ENCODE measurements around the gene TULP3. TPM values are rescaled to one million over a fixed set of nuclear protein-coding genes. Genes with fewer than 3 reads are reported as not detected.
A peak's percentile ranks its signal among the peaks of the same experiment; 100 is the strongest.
"Not testable (repeated sequence)": the region's sequence is repeated elsewhere in the genome, so short reads cannot be mapped to it uniquely, and the experiment has no call there.

The TULP3 gene
- total RNA-seq, 1 donor from 2014 or later = 30.4 TPM

- DNase-seq (ENCODE audit: extremely low spot score in 2 of 2) = no peak
- Histone ChIP-seq H3K36me3 (no peaks in the 10 kb centered on the region), H3K4me3 (no peak within 1 kb of the TSS), H3K27ac (no peak within 1 kb of the TSS), H3K9me3 (no peaks in the 10 kb centered on the region), H3K27me3 (no peaks in the 10 kb centered on the region), H3K4me1 (no peaks in the 10 kb centered on the region)
- no peak for TF ChIP-seq CTCF (IDR thresholded peaks at IDR 0.05)
- intact Hi-C loops (cut with DNase I) = no loop called here
Measured at GRCh38 chr12:2857021-2857431, 33.7 kb upstream of the TULP3 start, which contains the start of gene TEX52. Gene TEX52 (minus strand): TSS chr12:2857039. CDS start chr12:2857026, 13 bp downstream.

- Histone ChIP-seq H3K27me3 (no peaks in the 10 kb centered on the region), H3K9me3 (no peaks in the 10 kb centered on the region), H3K27ac (no peak overlapping the region), H3K36me3 (no peaks in the 10 kb centered on the region), H3K4me3 (no peak overlapping the region), H3K4me1 (no peaks in the 10 kb centered on the region)
- DNase-seq (ENCODE audit: extremely low spot score in 2 of 2) = no peak
- intact Hi-C loops (cut with DNase I) = no loop called here
- TF ChIP-seq POLR2AphosphoS5 (IDR thresholded peaks at IDR 0.05; ENCODE audit: insufficient read depth in 1 of 2, low read depth in 1 of 2) (no peak), CTCF (IDR thresholded peaks at IDR 0.05) (no peak), POLR2A (IDR thresholded peaks at IDR 0.05) (no peak)
Measured at GRCh38 chr12:2857576-2857975, 33.1 kb upstream of the TULP3 start.

- Histone ChIP-seq H3K36me3 (no peaks in the 10 kb centered on the region), H3K27ac (no peak overlapping the region), H3K27me3 (no peaks in the 10 kb centered on the region), H3K4me3 (no peak overlapping the region), H3K4me1 (no peaks in the 10 kb centered on the region), H3K9me3 (no peaks in the 10 kb centered on the region)
- intact Hi-C loops (cut with DNase I) = no loop called here
- TF ChIP-seq POLR2A (IDR thresholded peaks at IDR 0.05) (no peak), POLR2AphosphoS5 (IDR thresholded peaks at IDR 0.05; ENCODE audit: insufficient read depth in 1 of 2, low read depth in 1 of 2) (no peak), CTCF (IDR thresholded peaks at IDR 0.05) (no peak)
- no peak for DNase-seq (ENCODE audit: extremely low spot score in 2 of 2)
Measured at GRCh38 chr12:2858334-2858733, 32.4 kb upstream of the TULP3 start.

- Histone ChIP-seq H3K27ac (peak overlapping the region; percentile 61), H3K27me3 (no peaks in the 10 kb centered on the region), H3K4me3 (no peak overlapping the region), H3K4me1 (no peaks in the 10 kb centered on the region), H3K9me3 (no peaks in the 10 kb centered on the region), H3K36me3 (no peaks in the 10 kb centered on the region)
- DNase-seq (ENCODE audit: extremely low spot score in 2 of 2) = no peak
- intact Hi-C loops (cut with DNase I) = no loop called here
- TF ChIP-seq POLR2AphosphoS5 (IDR thresholded peaks at IDR 0.05; ENCODE audit: insufficient read depth in 1 of 2, low read depth in 1 of 2) = peak in 1 of 2 donors; percentile 25
- no peak for TF ChIP-seq POLR2A (IDR thresholded peaks at IDR 0.05)
Measured at GRCh38 chr12:2858944-2859421, 31.7 kb upstream of the TULP3 start.

- Histone ChIP-seq H3K36me3 (no peaks in the 10 kb centered on the region), H3K4me1 (no peaks in the 10 kb centered on the region), H3K4me3 (no peak overlapping the region), H3K27ac (no peak overlapping the region), H3K9me3 (no peaks in the 10 kb centered on the region), H3K27me3 (no peaks in the 10 kb centered on the region)
- intact Hi-C loops (cut with DNase I) = no loop called here
- TF ChIP-seq POLR2A (IDR thresholded peaks at IDR 0.05) = no peak
- DNase-seq (ENCODE audit: extremely low spot score in 2 of 2) = no peak
Measured at GRCh38 chr12:2860170-2860569, 30.5 kb upstream of the TULP3 start.

- DNase-seq (ENCODE audit: extremely low spot score in 2 of 2) = no peak
- H3K4me3 ChIP-seq = no peak overlapping the region
- intact Hi-C loops (cut with DNase I) = no loop called here
- TF ChIP-seq POLR2A (IDR thresholded peaks at IDR 0.05) (no peak), POLR2AphosphoS5 (IDR thresholded peaks at IDR 0.05; ENCODE audit: insufficient read depth in 1 of 2, low read depth in 1 of 2) (no peak), CTCF (IDR thresholded peaks at IDR 0.05) (no peak)
- no peak overlapping the region for H3K27ac ChIP-seq
- H3K9me3 ChIP-seq = no peaks in the 10 kb centered on the region
- H3K27me3 ChIP-seq = no peaks in the 10 kb centered on the region
- H3K36me3 ChIP-seq = no peaks in the 10 kb centered on the region
- H3K4me1 ChIP-seq = no peaks in the 10 kb centered on the region
Measured at GRCh38 chr12:2862876-2863275, 27.8 kb upstream of the TULP3 start.

GRCh38 chr12:2863402-2863801, 27.3 kb upstream of the TULP3 start:
- H3K27ac ChIP-seq; DNase-seq (ENCODE audit: extremely low spot score in 2 of 2); intact Hi-C loops (cut with DNase I); H3K27me3 ChIP-seq; H3K4me1 ChIP-seq; H3K9me3 ChIP-seq; H3K4me3 ChIP-seq; H3K36me3 ChIP-seq: not testable (repeated sequence)

Measured in vagina (tissue), 2 donors.